ENCODE data around the gene COBL. TPM values are rescaled to one million over a fixed set of nuclear protein-coding genes. Genes with fewer than 3 reads are reported as not detected.

COBL gene
- total and polyA plus RNA-seq, 2 of the 8 experiments (the other 6 are each of a cell fraction or from before 2014, with no cell fraction given): 13.8 to 40.4 TPM

DNA sequence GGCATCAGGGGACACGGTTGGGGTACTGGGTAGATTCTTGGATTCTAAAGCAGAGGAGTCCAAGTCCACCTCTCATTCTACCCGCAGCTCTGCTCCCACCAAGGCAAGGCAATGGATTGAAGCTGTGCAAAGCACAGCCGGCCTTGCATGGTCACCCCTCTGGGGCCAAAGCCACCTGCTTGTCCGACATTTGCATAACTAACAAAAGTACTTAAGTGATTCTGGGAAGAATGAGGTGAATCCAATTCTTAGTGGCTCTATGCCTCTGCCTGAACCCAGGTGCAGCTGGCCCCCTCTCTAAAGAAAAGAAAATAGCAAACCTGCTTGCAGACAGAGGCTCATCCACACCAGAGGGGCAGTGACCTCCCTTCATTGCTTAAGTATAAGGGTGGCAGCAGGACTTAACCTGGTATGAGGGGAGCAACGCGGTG is 10.7 kb upstream of the COBL start (continued):
- no peak for TF ChIP-seq CEBPB (IDR thresholded peaks at IDR 0.05; ENCODE audit: low read depth, low read length)
- 0 out of 2 replicates have a peak, but pooled peaks have one; percentile 27 for TF ChIP-seq TEAD4 (IDR thresholded peaks at IDR 0.05; ENCODE audit: low read depth, low read length)
- no peak for TF ChIP-seq SRF (IDR thresholded peaks at IDR 0.05; ENCODE audit: low read depth, low read length)
- TF ChIP-seq KDM5A (IDR thresholded peaks at IDR 0.05; ENCODE audit: low read length): no peak
- TF ChIP-seq POU5F1 (IDR thresholded peaks at IDR 0.05; ENCODE audit: low read depth, low read length): peak; percentile 79; the same call in 1 of the 2 replicates
- no peak for TF ChIP-seq SP2 (IDR thresholded peaks at IDR 0.05; ENCODE audit: low read length)
- peak; percentile 64 to 94 for TF ChIP-seq POLR2A (IDR thresholded peaks at IDR 0.05; ENCODE audit: control extremely low read depth in 1 of 2, low read depth in 2 of 2, low read length in 2 of 2)
- TF ChIP-seq, protein P1, sequence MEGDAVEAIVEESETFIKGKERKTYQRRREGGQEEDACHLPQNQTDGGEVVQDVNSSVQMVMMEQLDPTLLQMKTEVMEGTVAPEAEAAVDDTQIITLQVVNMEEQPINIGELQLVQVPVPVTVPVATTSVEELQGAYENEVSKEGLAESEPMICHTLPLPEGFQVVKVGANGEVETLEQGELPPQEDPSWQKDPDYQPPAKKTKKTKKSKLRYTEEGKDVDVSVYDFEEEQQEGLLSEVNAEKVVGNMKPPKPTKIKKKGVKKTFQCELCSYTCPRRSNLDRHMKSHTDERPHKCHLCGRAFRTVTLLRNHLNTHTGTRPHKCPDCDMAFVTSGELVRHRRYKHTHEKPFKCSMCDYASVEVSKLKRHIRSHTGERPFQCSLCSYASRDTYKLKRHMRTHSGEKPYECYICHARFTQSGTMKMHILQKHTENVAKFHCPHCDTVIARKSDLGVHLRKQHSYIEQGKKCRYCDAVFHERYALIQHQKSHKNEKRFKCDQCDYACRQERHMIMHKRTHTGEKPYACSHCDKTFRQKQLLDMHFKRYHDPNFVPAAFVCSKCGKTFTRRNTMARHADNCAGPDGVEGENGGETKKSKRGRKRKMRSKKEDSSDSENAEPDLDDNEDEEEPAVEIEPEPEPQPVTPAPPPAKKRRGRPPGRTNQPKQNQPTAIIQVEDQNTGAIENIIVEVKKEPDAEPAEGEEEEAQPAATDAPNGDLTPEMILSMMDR (IDR thresholded peaks at IDR 0.05; ENCODE audit: control extremely low read depth in 1 of 3, insufficient read depth in 1 of 3, low read depth in 1 of 3, low read length in 3 of 3): no peak
- TF ChIP-seq, protein P2, sequence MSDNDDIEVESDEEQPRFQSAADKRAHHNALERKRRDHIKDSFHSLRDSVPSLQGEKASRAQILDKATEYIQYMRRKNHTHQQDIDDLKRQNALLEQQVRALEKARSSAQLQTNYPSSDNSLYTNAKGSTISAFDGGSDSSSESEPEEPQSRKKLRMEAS (IDR thresholded peaks at IDR 0.05): peak; percentile 35; the same call in 1 of the 2 replicates
- TF ChIP-seq, protein P3, sequence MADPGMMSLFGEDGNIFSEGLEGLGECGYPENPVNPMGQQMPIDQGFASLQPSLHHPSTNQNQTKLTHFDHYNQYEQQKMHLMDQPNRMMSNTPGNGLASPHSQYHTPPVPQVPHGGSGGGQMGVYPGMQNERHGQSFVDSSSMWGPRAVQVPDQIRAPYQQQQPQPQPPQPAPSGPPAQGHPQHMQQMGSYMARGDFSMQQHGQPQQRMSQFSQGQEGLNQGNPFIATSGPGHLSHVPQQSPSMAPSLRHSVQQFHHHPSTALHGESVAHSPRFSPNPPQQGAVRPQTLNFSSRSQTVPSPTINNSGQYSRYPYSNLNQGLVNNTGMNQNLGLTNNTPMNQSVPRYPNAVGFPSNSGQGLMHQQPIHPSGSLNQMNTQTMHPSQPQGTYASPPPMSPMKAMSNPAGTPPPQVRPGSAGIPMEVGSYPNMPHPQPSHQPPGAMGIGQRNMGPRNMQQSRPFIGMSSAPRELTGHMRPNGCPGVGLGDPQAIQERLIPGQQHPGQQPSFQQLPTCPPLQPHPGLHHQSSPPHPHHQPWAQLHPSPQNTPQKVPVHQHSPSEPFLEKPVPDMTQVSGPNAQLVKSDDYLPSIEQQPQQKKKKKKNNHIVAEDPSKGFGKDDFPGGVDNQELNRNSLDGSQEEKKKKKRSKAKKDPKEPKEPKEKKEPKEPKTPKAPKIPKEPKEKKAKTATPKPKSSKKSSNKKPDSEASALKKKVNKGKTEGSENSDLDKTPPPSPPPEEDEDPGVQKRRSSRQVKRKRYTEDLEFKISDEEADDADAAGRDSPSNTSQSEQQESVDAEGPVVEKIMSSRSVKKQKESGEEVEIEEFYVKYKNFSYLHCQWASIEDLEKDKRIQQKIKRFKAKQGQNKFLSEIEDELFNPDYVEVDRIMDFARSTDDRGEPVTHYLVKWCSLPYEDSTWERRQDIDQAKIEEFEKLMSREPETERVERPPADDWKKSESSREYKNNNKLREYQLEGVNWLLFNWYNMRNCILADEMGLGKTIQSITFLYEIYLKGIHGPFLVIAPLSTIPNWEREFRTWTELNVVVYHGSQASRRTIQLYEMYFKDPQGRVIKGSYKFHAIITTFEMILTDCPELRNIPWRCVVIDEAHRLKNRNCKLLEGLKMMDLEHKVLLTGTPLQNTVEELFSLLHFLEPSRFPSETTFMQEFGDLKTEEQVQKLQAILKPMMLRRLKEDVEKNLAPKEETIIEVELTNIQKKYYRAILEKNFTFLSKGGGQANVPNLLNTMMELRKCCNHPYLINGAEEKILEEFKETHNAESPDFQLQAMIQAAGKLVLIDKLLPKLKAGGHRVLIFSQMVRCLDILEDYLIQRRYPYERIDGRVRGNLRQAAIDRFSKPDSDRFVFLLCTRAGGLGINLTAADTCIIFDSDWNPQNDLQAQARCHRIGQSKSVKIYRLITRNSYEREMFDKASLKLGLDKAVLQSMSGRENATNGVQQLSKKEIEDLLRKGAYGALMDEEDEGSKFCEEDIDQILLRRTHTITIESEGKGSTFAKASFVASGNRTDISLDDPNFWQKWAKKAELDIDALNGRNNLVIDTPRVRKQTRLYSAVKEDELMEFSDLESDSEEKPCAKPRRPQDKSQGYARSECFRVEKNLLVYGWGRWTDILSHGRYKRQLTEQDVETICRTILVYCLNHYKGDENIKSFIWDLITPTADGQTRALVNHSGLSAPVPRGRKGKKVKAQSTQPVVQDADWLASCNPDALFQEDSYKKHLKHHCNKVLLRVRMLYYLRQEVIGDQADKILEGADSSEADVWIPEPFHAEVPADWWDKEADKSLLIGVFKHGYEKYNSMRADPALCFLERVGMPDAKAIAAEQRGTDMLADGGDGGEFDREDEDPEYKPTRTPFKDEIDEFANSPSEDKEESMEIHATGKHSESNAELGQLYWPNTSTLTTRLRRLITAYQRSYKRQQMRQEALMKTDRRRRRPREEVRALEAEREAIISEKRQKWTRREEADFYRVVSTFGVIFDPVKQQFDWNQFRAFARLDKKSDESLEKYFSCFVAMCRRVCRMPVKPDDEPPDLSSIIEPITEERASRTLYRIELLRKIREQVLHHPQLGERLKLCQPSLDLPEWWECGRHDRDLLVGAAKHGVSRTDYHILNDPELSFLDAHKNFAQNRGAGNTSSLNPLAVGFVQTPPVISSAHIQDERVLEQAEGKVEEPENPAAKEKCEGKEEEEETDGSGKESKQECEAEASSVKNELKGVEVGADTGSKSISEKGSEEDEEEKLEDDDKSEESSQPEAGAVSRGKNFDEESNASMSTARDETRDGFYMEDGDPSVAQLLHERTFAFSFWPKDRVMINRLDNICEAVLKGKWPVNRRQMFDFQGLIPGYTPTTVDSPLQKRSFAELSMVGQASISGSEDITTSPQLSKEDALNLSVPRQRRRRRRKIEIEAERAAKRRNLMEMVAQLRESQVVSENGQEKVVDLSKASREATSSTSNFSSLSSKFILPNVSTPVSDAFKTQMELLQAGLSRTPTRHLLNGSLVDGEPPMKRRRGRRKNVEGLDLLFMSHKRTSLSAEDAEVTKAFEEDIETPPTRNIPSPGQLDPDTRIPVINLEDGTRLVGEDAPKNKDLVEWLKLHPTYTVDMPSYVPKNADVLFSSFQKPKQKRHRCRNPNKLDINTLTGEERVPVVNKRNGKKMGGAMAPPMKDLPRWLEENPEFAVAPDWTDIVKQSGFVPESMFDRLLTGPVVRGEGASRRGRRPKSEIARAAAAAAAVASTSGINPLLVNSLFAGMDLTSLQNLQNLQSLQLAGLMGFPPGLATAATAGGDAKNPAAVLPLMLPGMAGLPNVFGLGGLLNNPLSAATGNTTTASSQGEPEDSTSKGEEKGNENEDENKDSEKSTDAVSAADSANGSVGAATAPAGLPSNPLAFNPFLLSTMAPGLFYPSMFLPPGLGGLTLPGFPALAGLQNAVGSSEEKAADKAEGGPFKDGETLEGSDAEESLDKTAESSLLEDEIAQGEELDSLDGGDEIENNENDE (IDR thresholded peaks at IDR 0.05; ENCODE audit: insufficient replicate concordance, low read length): no peak
